ENCODE results near the gene SPAG9.

- TF ChIP-seq POLR2A (IDR thresholded peaks at IDR 0.05; ENCODE audit: low read depth, low read length) (no peak), POLR2AphosphoS5 (IDR thresholded peaks at IDR 0.05; ENCODE audit: low read depth, low read length) (no peak), TAF1 (IDR thresholded peaks at IDR 0.05; ENCODE audit: borderline replicate concordance, low read depth, low read length) (no peak)
Observed at GRCh38 chr17:51029142-51029541, 91.5 kb downstream of the SPAG9 start.

All from GM12892 (cell line).